Suppressor macrophage treated with lipopolysaccharide for 1 hour (primary cell): ENCODE data around the gene ZNF654.
A peak's percentile ranks its signal among the peaks of the same experiment; 100 is the strongest.
"Not testable (repeated sequence)": the region's sequence is repeated elsewhere in the genome, so short reads cannot be mapped to it uniquely, and the experiment has no call there.

Source experiments
- DNase-seq, 3 donors: peaks; one replicate each; pipeline ENCODE4 v3.0.0-alpha.2; 2020 to 2022

ZNF654 gene

GRCh38 chr3:88142094-88142624 lies 83.1 kb downstream of the ZNF654 start:
- peak in 1 of 3 donors; percentile 21 for DNase-seq

- DNase-seq: no peak
These were observed 88.2 kb downstream of the ZNF654 start for GRCh38 chr3:88147261-88147660.

GRCh38 chr3:88148651-88149050 lies 89.6 kb downstream of the ZNF654 start:
- no peak for DNase-seq

GRCh38 chr3:88149101-88149508 lies 90.0 kb downstream of the ZNF654 start:
- peak; percentile 44 to 68 (median 47) for DNase-seq

- peak; percentile 92 to 93 (median 93) for DNase-seq
These were observed 90.7 kb downstream of the ZNF654 start, which contains the start of gene C3orf38 for GRCh38 chr3:88149509-88150362. C3orf38 (plus strand) TSS chr3:88149959; CDS start chr3:88150053, 94 bp downstream.

- peak; percentile 75 to 88 (median 81) for DNase-seq
These were observed 91.3 kb downstream of the ZNF654 start for GRCh38 chr3:88150371-88150770.

DNA sequence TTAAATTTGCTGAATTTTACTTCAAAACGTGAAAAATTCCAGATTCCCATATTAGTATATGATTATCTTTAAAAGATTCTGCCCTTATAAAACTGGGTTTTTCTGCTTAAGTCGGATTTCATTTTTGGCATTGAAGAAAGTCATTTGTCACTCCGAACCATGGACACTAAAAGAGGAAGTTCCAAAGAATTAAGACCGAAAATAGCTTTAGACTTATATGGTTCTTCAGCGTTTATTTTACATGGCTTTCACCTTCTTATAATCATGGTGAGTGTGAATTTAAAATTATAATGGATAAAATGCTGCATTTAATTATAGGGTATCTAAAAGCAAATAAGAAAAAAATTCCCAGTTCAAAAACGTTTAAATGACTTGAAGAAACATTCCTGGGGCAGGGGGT lies 91.8 kb downstream of the ZNF654 start:
- peak in 2 of 3 donors; percentile 63 to 71 for DNase-seq

DNA sequence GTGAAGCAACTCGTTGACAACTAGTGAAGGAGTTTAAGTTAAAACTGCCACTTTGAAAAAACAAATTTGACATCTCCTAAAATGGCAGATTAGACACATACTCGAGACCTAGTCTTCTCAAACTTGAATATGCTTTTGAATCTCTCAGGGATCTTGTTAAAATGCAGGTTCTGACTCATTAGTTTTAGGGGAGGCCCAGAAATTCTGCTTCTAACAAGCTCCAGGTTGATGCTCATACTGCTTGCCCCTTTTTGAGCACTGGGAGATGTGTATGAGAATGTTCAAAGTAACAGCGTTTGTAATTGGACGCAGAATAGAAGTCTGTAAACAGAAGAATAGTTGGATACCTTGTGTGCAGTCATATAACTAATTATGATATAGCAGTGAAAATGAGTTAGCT lies 92.3 kb downstream of the ZNF654 start:
- DNase-seq: peak; percentile 4 to 24 (median 10)

GRCh38 chr3:88152841-88153240 lies 93.8 kb downstream of the ZNF654 start:
- peak; percentile 5 to 58 (median 29) for DNase-seq

DNA sequence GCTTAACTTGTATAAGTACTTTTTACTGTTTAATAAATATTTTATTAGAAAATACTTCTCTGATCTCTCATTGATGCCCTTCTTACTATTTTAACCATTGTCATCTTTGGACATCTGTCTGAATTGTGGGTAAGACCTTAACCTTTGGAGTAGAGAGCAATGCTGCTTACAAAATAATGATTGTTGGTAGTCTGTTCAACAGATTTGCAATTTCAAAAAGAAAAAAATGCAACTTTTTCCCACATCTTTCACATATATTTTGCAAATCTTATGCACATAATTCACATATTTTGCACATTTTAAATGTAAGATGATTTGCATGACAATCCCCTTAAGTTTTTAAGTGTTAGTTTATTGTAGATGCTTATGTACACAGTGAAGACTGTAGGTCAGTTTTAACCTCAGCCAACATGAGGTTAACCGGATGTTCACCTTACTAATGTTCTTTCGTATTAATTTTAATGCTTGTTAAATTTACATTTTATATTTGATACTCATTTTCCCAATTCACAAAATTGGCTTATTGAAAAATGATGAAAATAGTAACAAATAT lies 107.4 kb downstream of the ZNF654 start:
- DNase-seq: no peak

DNA sequence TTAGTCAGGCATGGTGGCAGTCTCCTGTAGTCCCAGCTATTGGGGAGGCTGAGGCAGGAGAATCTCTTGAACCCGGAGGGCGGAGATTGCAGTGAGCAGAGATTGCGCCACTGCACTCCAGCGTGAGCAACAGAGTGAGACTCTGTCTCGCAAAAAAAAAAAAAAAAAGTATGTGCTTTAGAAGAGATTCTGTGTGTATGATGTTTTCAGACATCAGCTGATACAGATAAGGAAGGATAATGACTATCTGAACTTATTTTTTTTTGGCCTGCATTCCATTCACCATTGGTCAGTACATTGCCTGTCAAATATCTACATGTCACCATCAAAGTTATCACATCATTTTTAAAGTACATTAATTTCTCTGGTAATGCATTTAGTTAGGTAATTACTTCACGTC lies 108.1 kb downstream of the ZNF654 start:
- DNase-seq: no peak

DNA sequence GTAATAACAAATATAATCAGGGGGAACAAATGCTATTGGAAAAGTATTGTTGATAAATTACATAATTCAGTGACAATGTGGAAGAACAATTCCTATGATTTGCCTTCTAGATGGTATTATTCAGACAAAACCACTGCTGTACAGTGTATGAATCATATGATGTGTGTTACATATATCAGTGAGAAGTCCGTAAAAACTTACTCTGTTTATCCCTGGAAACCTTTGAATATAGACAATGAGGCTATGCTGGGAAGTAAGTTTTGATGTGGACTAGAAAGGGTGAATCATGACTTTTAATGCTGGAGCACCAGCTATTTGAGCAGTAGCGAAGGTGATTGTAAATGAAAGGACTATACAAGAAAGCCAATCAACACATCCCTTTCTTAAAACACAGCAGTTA lies 108.6 kb downstream of the ZNF654 start:
- no peak for DNase-seq

- DNase-seq: no peak
These were observed 109.1 kb downstream of the ZNF654 start for GRCh38 chr3:88168171-88168570.

- peak; percentile 53 to 57 (median 54) for DNase-seq
These were observed 121.4 kb downstream of the ZNF654 start for GRCh38 chr3:88180398-88180999.

GRCh38 chr3:88182165-88182918 lies 123.3 kb downstream of the ZNF654 start:
- not testable (repeated sequence) for DNase-seq

- peak; percentile 19 to 44 (median 33) for DNase-seq
These were observed 129.4 kb downstream of the ZNF654 start for GRCh38 chr3:88188436-88188835.

DNA sequence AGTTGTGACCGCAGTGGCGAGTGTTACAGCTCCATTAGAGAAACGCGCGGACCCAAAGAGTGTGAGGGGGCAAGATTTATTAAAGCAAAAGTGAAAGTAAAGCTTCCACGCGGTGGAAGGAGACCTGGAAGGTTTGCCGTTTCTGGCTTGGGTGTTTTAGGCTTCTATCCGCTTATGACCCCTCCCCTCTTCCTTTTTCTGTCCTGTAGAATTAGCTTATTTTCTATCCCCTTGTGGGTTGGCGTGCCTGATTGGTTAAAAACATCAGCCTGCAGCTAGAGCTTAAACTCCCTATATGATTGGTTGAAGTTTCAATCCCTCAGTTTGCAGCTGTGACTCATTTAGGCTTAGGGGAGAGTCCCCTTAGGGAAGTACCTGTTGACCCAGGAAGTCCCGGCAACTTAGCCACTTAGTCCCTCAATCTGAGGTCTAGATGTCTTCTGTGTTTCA lies 130.3 kb downstream of the ZNF654 start:
- DNase-seq: peak; percentile 33 to 46 (median 43)

DNA sequence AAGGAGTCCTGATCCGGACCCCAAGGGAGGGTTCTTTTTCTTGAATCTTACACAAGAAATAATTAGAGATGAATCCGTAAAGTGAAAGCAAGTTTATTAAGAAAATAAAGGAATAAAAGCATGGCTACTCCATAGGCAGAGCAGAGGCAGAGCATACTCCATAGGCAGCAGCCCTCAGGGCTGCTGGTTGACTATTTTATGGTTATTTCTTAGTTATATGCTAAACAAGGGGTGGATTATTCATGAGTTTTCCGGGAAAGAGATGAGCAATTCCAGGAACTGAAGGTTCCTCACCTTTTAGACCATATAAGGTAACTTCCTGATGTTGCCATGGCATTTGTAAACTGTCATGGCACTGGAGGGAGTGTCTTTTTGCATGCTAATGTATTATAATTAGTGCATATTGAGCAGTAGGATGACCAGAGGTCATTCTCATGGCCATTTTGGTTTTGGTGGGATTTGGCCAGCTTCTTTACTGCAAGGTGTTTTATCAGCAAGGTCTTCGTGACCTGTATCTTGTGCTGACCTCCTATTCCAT lies 132.9 kb downstream of the ZNF654 start:
- DNase-seq: no peak

DNA sequence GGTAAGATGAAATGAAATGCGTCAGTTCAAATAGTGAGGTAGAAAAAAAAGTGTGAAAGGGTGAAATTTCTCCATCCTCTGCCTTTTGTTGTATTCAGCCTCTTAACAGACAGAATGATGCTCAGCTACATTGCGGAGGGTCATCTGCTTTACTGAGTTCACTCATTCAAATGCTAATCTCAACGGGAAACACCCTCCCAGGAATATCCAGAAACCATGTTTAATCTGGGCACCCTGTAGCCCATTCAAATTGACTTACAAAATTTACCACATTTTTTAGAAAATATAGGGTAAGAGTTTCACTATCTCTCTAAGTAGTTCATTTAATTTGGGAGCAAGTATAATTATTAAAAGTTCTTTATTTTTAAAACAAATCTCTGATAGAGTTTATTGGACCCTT lies 133.6 kb downstream of the ZNF654 start:
- DNase-seq: no peak
